GM21367 (cell line): ENCODE results near the gene CELF6.

Source experiments
- ATAC-seq: cut with Tn5 transposase; IDR thresholded peaks from one replicate; pipeline ENCODE4 v1.9.1; 2021; ENCODE audit not compliant: unreplicated experiment

The CELF6 gene

GRCh38 chr15:72272997-72273352 lies 47.0 kb downstream of the CELF6 start:
- ATAC-seq, result no peak

GRCh38 chr15:72272213-72272996 lies 47.6 kb downstream of the CELF6 start, which contains the start of gene PARP6:
PARP6 (minus strand) TSS chr15:72272554; CDS start chr15:72267477, 5,077 bp downstream.
- ATAC-seq, result peak; percentile 92

GRCh38 chr15:72271895-72272212 lies 48.1 kb downstream of the CELF6 start:
- peak; percentile 0 for ATAC-seq

- no peak for ATAC-seq
These were observed 48.7 kb downstream of the CELF6 start for GRCh38 chr15:72271221-72271620.

- no peak for ATAC-seq
These were observed 50.2 kb downstream of the CELF6 start for GRCh38 chr15:72269739-72270138.

GRCh38 chr15:72265031-72265430 lies 54.9 kb downstream of the CELF6 start:
- ATAC-seq, result no peak

GRCh38 chr15:72252663-72253299 lies 67.2 kb downstream of the CELF6 start:
- ATAC-seq, result no peak

GRCh38 chr15:72249142-72249810 lies 70.7 kb downstream of the CELF6 start:
- no peak for ATAC-seq

- ATAC-seq, result no peak
These were observed 71.4 kb downstream of the CELF6 start for GRCh38 chr15:72248514-72248913.

GRCh38 chr15:72242775-72243370 lies 77.1 kb downstream of the CELF6 start:
- ATAC-seq, result no peak

GRCh38 chr15:72239652-72240051 lies 80.3 kb downstream of the CELF6 start:
- ATAC-seq, result no peak

- no peak for ATAC-seq
These were observed 81.4 kb downstream of the CELF6 start for GRCh38 chr15:72238586-72238985.

GRCh38 chr15:72237853-72238224 lies 82.1 kb downstream of the CELF6 start:
- no peak for ATAC-seq

- ATAC-seq, result peak; percentile 40
These were observed 82.7 kb downstream of the CELF6 start for GRCh38 chr15:72237029-72237852.

GRCh38 chr15:72236381-72237003 lies 83.5 kb downstream of the CELF6 start:
- ATAC-seq, result no peak

GRCh38 chr15:72235298-72235697 lies 84.7 kb downstream of the CELF6 start:
- no peak for ATAC-seq
